ENCODE data around the gene SLC25A33.

The SLC25A33 gene

DNA sequence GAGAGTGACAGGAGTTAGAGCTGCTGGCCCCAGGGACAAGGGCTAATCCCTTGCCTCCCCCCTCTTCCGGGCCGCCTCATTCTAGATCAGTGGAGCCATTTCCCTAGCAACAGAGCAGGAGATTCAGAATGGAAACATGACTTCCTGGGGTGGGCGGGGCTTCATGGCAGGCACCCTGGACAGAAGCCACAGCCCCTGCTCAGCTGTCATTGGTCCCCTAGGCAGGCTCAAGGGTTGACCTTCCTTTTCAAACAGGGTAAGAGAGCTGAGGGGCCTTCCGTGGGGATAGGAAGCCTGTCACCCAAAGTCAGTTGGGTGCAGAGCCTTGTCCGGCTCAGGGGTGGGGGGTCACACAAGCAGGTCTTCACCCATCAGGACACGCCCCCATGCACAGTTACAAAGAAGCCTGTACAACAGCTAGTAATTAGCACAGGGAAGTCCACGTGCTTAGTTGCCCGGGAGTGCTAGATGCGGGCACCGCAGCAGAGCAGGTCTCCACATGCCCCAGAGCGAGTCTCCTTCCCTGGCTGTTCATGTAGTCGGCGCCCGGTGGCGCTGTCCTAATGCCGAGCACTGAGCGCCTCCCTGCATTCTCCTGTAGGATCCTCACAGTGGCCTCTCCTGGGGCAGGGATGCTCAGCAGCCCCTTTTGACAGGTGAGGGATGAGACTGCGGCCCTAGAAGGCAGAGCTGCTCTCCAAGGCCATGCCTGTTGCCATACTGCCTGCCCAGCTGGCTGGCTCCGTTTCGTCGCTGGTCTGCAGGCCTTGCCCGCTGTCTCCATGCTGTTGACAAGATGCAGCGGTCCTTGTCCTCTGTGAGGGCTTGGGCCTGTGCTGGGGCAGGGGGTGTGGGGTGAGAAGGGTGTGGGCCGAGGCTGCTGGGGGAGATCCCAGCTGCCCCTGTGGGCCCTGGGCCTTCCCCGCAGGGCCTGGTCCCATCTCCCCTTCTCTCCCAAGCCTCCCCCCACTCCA, 54.5 kb downstream of the SLC25A33 start (continued):
- TF ChIP-seq ZNF76 (tag by site-specific recombination; IDR thresholded peaks at IDR 0.05; ENCODE audit: borderline replicate concordance, low read depth), result no peak
- TF ChIP-seq ZNF585B (tag by site-specific recombination; IDR thresholded peaks at IDR 0.05), result no peak
- no peak for TF ChIP-seq ZNF530 (tag by site-specific recombination; IDR thresholded peaks at IDR 0.05; ENCODE audit: low read depth)
- TF ChIP-seq, protein P1, sequence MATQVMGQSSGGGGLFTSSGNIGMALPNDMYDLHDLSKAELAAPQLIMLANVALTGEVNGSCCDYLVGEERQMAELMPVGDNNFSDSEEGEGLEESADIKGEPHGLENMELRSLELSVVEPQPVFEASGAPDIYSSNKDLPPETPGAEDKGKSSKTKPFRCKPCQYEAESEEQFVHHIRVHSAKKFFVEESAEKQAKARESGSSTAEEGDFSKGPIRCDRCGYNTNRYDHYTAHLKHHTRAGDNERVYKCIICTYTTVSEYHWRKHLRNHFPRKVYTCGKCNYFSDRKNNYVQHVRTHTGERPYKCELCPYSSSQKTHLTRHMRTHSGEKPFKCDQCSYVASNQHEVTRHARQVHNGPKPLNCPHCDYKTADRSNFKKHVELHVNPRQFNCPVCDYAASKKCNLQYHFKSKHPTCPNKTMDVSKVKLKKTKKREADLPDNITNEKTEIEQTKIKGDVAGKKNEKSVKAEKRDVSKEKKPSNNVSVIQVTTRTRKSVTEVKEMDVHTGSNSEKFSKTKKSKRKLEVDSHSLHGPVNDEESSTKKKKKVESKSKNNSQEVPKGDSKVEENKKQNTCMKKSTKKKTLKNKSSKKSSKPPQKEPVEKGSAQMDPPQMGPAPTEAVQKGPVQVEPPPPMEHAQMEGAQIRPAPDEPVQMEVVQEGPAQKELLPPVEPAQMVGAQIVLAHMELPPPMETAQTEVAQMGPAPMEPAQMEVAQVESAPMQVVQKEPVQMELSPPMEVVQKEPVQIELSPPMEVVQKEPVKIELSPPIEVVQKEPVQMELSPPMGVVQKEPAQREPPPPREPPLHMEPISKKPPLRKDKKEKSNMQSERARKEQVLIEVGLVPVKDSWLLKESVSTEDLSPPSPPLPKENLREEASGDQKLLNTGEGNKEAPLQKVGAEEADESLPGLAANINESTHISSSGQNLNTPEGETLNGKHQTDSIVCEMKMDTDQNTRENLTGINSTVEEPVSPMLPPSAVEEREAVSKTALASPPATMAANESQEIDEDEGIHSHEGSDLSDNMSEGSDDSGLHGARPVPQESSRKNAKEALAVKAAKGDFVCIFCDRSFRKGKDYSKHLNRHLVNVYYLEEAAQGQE (tag by site-specific recombination; IDR thresholded peaks at IDR 0.05), result peak; percentile 89
- peak; percentile 64; the same call in 1 of the 2 replicates for TF ChIP-seq OSR2 (tag by site-specific recombination; IDR thresholded peaks at IDR 0.05)
- TF ChIP-seq EGR2 (tag by site-specific recombination; IDR thresholded peaks at IDR 0.05; ENCODE audit: low read depth), result no peak
- no peak for TF ChIP-seq ZNF416 (tag by site-specific recombination; IDR thresholded peaks at IDR 0.05)
- TF ChIP-seq ZNF544 (tag by site-specific recombination; IDR thresholded peaks at IDR 0.05), result no peak
- TF ChIP-seq KLF9 (tag by site-specific recombination; IDR thresholded peaks at IDR 0.05; ENCODE audit: low read depth), result peak; percentile 83
- TF ChIP-seq GLIS2 (tag by site-specific recombination; IDR thresholded peaks at IDR 0.05), result 0 out of 2 replicates have a peak, but pooled peaks have one; percentile 39
- TF ChIP-seq MZF1 (tag by site-specific recombination; IDR thresholded peaks at IDR 0.05; ENCODE audit: borderline replicate concordance), result no peak
- TF ChIP-seq ZSCAN16 (tag by site-specific recombination; IDR thresholded peaks at IDR 0.05), result no peak
- TF ChIP-seq SP7 (tag by site-specific recombination; IDR thresholded peaks at IDR 0.05), result peak; percentile 59; the same call in 1 of the 2 replicates
- TF ChIP-seq, protein P2, sequence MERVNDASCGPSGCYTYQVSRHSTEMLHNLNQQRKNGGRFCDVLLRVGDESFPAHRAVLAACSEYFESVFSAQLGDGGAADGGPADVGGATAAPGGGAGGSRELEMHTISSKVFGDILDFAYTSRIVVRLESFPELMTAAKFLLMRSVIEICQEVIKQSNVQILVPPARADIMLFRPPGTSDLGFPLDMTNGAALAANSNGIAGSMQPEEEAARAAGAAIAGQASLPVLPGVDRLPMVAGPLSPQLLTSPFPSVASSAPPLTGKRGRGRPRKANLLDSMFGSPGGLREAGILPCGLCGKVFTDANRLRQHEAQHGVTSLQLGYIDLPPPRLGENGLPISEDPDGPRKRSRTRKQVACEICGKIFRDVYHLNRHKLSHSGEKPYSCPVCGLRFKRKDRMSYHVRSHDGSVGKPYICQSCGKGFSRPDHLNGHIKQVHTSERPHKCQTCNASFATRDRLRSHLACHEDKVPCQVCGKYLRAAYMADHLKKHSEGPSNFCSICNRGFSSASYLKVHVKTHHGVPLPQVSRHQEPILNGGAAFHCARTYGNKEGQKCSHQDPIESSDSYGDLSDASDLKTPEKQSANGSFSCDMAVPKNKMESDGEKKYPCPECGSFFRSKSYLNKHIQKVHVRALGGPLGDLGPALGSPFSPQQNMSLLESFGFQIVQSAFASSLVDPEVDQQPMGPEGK (tag by site-specific recombination; IDR thresholded peaks at IDR 0.05), result peak; percentile 54
- no peak for TF ChIP-seq ZNF302 (tag by site-specific recombination; IDR thresholded peaks at IDR 0.05; ENCODE audit: low read depth)
- TF ChIP-seq GLI2 (tag by site-specific recombination; IDR thresholded peaks at IDR 0.05; ENCODE audit: borderline replicate concordance, low read depth), result no peak
- TF ChIP-seq MEIS1 (CRISPR knock-in tag; IDR thresholded peaks at IDR 0.05; ENCODE audit: borderline replicate concordance), result no peak
- TF ChIP-seq, protein P3, sequence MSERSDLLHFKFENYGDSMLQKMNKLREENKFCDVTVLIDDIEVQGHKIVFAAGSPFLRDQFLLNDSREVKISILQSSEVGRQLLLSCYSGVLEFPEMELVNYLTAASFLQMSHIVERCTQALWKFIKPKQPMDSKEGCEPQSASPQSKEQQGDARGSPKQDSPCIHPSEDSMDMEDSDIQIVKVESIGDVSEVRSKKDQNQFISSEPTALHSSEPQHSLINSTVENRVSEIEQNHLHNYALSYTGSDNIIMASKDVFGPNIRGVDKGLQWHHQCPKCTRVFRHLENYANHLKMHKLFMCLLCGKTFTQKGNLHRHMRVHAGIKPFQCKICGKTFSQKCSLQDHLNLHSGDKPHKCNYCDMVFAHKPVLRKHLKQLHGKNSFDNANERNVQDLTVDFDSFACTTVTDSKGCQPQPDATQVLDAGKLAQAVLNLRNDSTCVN (tag by site-specific recombination; optimal IDR thresholded peaks at IDR 0.05), result peak; percentile 11
- peak; percentile 65 for TF ChIP-seq ZXDB (tag by site-specific recombination; IDR thresholded peaks at IDR 0.05)
- TF ChIP-seq ZNF366 (tag by site-specific recombination; conservative IDR thresholded peaks at IDR 0.05), result 0 out of 2 replicates have a peak, but pooled peaks have one; percentile 15
- no peak for TF ChIP-seq ZNF658 (tag by site-specific recombination; IDR thresholded peaks at IDR 0.05)
- peak; percentile 26; the same call in 1 of the 2 replicates for TF ChIP-seq GLIS1 (tag by site-specific recombination; IDR thresholded peaks at IDR 0.05)
- 0 out of 2 replicates have a peak, but pooled peaks have one; percentile 3 for TF ChIP-seq ZNF423 (tag by site-specific recombination; IDR thresholded peaks at IDR 0.05)
- peak; percentile 18 for TF ChIP-seq ZBTB48 (tag by site-specific recombination; IDR thresholded peaks at IDR 0.05)
- no peak for TF ChIP-seq ZNF623 (tag by site-specific recombination; IDR thresholded peaks at IDR 0.05)
- no peak for TF ChIP-seq ZNF610 (tag by site-specific recombination; IDR thresholded peaks at IDR 0.05; ENCODE audit: borderline replicate concordance)
- TF ChIP-seq, protein P4, sequence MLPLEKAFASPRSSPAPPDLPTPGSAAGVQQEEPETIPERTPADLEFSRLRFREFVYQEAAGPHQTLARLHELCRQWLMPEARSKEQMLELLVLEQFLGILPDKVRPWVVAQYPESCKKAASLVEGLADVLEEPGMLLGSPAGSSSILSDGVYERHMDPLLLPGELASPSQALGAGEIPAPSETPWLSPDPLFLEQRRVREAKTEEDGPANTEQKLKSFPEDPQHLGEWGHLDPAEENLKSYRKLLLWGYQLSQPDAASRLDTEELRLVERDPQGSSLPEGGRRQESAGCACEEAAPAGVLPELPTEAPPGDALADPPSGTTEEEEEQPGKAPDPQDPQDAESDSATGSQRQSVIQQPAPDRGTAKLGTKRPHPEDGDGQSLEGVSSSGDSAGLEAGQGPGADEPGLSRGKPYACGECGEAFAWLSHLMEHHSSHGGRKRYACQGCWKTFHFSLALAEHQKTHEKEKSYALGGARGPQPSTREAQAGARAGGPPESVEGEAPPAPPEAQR (tag by site-specific recombination; IDR thresholded peaks at IDR 0.05), result no peak
- peak; percentile 79 for TF ChIP-seq SP2 (tag by site-specific recombination; IDR thresholded peaks at IDR 0.05)
- peak; percentile 59; the same call in 1 of the 2 replicates for TF ChIP-seq IKZF3 (tag by site-specific recombination; IDR thresholded peaks at IDR 0.05)
- no peak for TF ChIP-seq ZNF433 (tag by site-specific recombination; IDR thresholded peaks at IDR 0.05; ENCODE audit: low read depth)

All from HEK293 (cell line).